Liver (tissue), 3 donors: ENCODE data around the gene OR52E5.

Experiments
- SP1 ChIP-seq: IDR thresholded peaks from 2 replicates; pipeline ENCODE4 v1.6.1; 2018; ENCODE audit warnings: antibody characterized with exemption, mild to moderate bottlenecking
- TF ChIP-seq, protein P1 (sequence below): IDR thresholded peaks from 2 replicates; pipeline ENCODE4 v1.6.1; 2016; ENCODE audit warnings: antibody characterized with exemption
- TF ChIP-seq, protein P2 (sequence below): fragments of 150-350 bp; IDR thresholded peaks from 2 replicates; pipeline ENCODE4 v1.5.1; 2017; ENCODE audit warnings: improper control_type of control experiment, low read depth, low read length; ENCODE audit not compliant: missing input control
- TF ChIP-seq, protein P3 (sequence below): IDR thresholded peaks from 2 replicates; pipeline ENCODE4 v1.6.1; 2016; ENCODE audit warnings: antibody characterized with exemption, mild to moderate bottlenecking
- donor health status: healthy.
- donor health status: healthy.

DNA sequence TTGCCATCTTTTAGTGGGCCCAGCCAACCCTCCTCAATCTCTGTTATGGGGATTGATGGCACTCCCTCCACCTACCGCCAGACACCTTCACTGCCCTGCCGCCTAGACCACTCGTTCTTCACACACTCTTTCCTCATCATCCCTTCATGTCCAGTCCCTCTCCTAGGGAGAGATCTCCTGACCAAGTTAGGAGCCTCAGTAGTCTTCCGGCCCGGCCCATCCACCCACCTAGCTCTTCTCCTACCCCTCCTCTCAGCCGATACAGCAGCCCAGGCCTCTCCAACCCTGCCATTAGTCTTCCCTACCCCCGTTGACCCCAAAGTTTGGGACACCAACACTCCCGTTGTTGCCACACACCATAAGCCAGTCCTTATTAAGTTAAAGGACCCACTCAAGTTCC lies 38.1 kb downstream of the OR52E5 start:
- TF ChIP-seq, protein P1, sequence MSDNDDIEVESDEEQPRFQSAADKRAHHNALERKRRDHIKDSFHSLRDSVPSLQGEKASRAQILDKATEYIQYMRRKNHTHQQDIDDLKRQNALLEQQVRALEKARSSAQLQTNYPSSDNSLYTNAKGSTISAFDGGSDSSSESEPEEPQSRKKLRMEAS = no peak
- TF ChIP-seq, protein P2, sequence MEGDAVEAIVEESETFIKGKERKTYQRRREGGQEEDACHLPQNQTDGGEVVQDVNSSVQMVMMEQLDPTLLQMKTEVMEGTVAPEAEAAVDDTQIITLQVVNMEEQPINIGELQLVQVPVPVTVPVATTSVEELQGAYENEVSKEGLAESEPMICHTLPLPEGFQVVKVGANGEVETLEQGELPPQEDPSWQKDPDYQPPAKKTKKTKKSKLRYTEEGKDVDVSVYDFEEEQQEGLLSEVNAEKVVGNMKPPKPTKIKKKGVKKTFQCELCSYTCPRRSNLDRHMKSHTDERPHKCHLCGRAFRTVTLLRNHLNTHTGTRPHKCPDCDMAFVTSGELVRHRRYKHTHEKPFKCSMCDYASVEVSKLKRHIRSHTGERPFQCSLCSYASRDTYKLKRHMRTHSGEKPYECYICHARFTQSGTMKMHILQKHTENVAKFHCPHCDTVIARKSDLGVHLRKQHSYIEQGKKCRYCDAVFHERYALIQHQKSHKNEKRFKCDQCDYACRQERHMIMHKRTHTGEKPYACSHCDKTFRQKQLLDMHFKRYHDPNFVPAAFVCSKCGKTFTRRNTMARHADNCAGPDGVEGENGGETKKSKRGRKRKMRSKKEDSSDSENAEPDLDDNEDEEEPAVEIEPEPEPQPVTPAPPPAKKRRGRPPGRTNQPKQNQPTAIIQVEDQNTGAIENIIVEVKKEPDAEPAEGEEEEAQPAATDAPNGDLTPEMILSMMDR = no peak
- TF ChIP-seq, protein P3, sequence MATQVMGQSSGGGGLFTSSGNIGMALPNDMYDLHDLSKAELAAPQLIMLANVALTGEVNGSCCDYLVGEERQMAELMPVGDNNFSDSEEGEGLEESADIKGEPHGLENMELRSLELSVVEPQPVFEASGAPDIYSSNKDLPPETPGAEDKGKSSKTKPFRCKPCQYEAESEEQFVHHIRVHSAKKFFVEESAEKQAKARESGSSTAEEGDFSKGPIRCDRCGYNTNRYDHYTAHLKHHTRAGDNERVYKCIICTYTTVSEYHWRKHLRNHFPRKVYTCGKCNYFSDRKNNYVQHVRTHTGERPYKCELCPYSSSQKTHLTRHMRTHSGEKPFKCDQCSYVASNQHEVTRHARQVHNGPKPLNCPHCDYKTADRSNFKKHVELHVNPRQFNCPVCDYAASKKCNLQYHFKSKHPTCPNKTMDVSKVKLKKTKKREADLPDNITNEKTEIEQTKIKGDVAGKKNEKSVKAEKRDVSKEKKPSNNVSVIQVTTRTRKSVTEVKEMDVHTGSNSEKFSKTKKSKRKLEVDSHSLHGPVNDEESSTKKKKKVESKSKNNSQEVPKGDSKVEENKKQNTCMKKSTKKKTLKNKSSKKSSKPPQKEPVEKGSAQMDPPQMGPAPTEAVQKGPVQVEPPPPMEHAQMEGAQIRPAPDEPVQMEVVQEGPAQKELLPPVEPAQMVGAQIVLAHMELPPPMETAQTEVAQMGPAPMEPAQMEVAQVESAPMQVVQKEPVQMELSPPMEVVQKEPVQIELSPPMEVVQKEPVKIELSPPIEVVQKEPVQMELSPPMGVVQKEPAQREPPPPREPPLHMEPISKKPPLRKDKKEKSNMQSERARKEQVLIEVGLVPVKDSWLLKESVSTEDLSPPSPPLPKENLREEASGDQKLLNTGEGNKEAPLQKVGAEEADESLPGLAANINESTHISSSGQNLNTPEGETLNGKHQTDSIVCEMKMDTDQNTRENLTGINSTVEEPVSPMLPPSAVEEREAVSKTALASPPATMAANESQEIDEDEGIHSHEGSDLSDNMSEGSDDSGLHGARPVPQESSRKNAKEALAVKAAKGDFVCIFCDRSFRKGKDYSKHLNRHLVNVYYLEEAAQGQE = no peak
- no peak for TF ChIP-seq SP1
